Stimulated activated CD4-positive, alpha-beta T cell treated with anti-CD3 and anti-CD28 coated beads, Interleukin-15, amount 100 ng/mL, for 48 hours (primary cell): ENCODE measurements around the gene KIF4A.
"Not testable (repeated sequence)": the region's sequence is repeated elsewhere in the genome, so short reads cannot be mapped to it uniquely, and the experiment has no call there.

Experiments used
- DNase-seq, 2 donors: peaks; one replicate each; pipeline ENCODE4 v3.0.0-alpha.2; 2020; ENCODE audit warnings: low read depth in 2 of 2

KIF4A gene

GRCh38 chrX:70289793-70290770, at the start of gene KIF4A, which contains the start of gene PDZD11:
KIF4A (plus strand) TSS chrX:70290104; CDS start chrX:70290459, 355 bp downstream.
PDZD11 (minus strand) TSS chrX:70289927; CDS start chrX:70289341, 586 bp downstream.
- DNase-seq: peak; percentile 61 to 67

GRCh38 chrX:70240751-70241150, 49.2 kb upstream of the KIF4A start:
- no peak for DNase-seq

GRCh38 chrX:70241501-70241900, 48.4 kb upstream of the KIF4A start:
- no peak for DNase-seq

- not testable (repeated sequence) for DNase-seq
Observed at GRCh38 chrX:70243601-70244000, 46.3 kb upstream of the KIF4A start.

- DNase-seq: no peak
Observed at GRCh38 chrX:70244881-70245280, 45.0 kb upstream of the KIF4A start.

GRCh38 chrX:70247252-70247651, 42.7 kb upstream of the KIF4A start:
- DNase-seq: no peak

GRCh38 chrX:70252491-70252890, 37.4 kb upstream of the KIF4A start:
- DNase-seq: no peak

GRCh38 chrX:70253377-70254062, 36.4 kb upstream of the KIF4A start:
- DNase-seq: no peak

- no peak for DNase-seq
Observed at GRCh38 chrX:70254063-70254400, 35.9 kb upstream of the KIF4A start.

- no peak for DNase-seq
Observed at GRCh38 chrX:70254909-70255308, 35.0 kb upstream of the KIF4A start.

- no peak for DNase-seq
Observed at GRCh38 chrX:70255452-70255851, 34.5 kb upstream of the KIF4A start.

- no peak for DNase-seq
Observed at GRCh38 chrX:70257423-70258288, 32.2 kb upstream of the KIF4A start.

GRCh38 chrX:70260104-70260503, 29.8 kb upstream of the KIF4A start, which contains the start of gene P2RY4:
P2RY4 (minus strand) TSS chrX:70260204; CDS start chrX:70259624, 580 bp downstream.
- no peak for DNase-seq

- DNase-seq: peak; percentile 12 to 41
Observed at GRCh38 chrX:70262952-70263567, 26.8 kb upstream of the KIF4A start.

- DNase-seq: no peak
Observed at GRCh38 chrX:70264784-70265183, 25.1 kb upstream of the KIF4A start.

GRCh38 chrX:70268034-70268433, 21.9 kb upstream of the KIF4A start, which contains the start of gene ARR3:
ARR3 (plus strand) TSS chrX:70268334; CDS start chrX:70269386, 1,052 bp downstream.
- no peak for DNase-seq

- DNase-seq: not testable (repeated sequence)
Observed at GRCh38 chrX:70274029-70274428, 15.9 kb upstream of the KIF4A start.

- no peak for DNase-seq
Observed at GRCh38 chrX:70279081-70279480, 10.8 kb upstream of the KIF4A start.

GRCh38 chrX:70280573-70280972, 9.3 kb upstream of the KIF4A start:
- DNase-seq: no peak

- no peak for DNase-seq
Observed at GRCh38 chrX:70281951-70282350, 8.0 kb upstream of the KIF4A start, which contains the start of gene RAB41. RAB41 (plus strand) TSS chrX:70282172; CDS start chrX:70282218, 46 bp downstream.
